Measurements from ENCODE around the gene SPEM1.

The SPEM1 gene, protein sequence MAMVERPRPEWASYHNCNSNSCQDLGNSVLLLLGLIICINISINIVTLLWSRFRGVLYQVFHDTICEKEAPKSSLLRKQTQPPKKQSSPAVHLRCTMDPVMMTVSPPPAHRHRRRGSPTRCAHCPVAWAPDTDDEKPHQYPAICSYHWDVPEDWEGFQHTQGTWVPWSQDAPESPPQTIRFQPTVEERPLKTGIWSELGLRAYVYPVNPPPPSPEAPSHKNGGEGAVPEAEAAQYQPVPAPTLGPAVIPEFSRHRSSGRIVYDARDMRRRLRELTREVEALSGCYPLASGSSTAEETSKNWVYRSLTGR

GRCh38 chr17:7419819-7420610, at the start of gene SPEM1:
SPEM1 (plus strand) TSS chr17:7420324; CDS start chr17:7420385, 61 bp downstream.
- no peak for DNase-seq (ENCODE audit: low spot score)

DNA sequence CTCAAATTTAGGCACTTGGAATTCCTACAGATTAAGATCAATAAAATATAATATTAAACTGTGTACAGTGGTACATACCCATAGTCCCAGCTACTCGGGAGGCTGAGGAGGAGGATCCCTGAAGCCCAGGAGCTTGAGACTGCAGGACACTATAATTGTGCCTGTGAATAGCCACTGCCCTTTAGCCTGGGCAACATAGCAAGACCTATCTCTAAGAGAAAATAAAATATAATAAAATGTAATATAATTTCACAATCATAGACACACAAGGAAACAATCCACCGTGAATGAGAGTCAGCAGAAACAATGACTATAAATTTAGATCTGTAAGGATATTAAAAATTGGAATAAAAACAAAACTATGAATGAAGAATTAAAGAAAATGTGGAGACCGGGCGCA, 49.3 kb upstream of the SPEM1 start:
- DNase-seq (ENCODE audit: low spot score), result no peak

- no peak for DNase-seq (ENCODE audit: low spot score)
Observed at GRCh38 chr17:7374353-7374752, 45.8 kb upstream of the SPEM1 start.

- DNase-seq (ENCODE audit: low spot score), result no peak
Observed at GRCh38 chr17:7379134-7379533, 41.0 kb upstream of the SPEM1 start.

GRCh38 chr17:7380321-7380720, 39.8 kb upstream of the SPEM1 start:
- DNase-seq (ENCODE audit: low spot score), result no peak

DNA sequence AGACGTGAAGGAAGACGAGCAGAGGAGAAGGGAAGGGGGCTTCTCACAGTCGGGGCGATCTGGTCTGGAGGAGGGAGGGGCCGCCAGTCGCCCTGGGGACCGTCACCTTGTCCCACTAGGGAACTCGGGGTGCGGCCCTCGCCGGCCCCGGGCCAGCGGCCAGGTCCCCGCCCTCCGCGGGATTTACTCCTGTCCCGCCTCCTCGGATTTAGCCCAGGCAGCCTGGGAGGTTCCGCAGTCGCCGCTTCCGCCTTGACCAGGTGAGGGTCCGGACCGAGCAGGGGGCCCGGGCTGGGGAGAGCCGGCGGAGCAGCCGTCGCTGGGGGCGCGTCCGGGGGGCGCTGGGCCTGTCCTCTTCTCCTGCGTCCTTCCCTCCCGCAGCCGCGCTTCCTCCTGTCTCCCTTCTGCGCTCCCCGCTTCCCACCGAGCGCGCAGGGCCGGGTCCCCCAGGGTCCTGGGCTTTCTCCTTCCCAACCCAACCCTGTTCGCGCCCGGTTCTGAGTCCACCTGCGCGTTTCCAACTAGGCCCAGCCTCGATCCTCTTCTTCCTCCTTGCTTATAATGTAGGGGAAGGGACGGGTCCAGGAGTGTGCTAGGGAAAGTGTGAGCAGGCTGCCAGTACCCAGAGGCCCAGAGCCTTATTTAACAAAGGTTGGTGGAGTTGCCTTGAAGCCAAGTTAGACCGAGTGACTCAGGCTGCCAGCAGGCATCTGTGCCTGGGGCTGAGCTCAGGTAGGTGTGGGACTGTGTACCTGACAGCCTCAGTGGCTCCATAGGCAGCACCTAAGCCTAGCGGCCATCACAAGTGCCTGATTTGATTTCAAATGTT, 39.1 kb upstream of the SPEM1 start, which contains the start of gene TNK1:
TNK1 (plus strand) TSS at position 235 of the 829 bp plus-strand sequence. CDS start 1,838 bp downstream, outside the sequence.
- DNase-seq (ENCODE audit: low spot score), result no peak

- no peak for DNase-seq (ENCODE audit: low spot score)
Observed at GRCh38 chr17:7382901-7383300, 37.2 kb upstream of the SPEM1 start.

DNA sequence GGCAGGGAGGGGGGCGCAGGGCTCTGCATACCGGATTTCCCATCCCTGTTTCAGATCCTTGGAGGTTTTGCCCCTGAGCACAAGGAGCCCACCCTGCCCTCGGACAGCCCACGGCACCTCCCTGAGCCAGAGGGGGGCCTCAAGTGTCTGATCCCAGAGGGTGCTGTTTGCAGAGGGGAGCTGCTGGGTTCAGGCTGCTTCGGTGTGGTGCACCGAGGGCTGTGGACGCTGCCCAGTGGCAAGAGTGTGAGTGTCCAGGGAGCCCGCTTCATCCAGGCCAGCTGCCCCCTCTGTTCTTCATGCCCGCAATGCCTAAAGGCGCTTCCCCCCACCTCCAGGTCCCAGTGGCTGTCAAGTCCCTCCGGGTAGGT, 36.8 kb upstream of the SPEM1 start:
- no peak for DNase-seq (ENCODE audit: low spot score)

GRCh38 chr17:7383742-7384488, 36.2 kb upstream of the SPEM1 start:
- peak; percentile 71 for DNase-seq (ENCODE audit: low spot score)

- no peak for DNase-seq (ENCODE audit: low spot score)
Observed at GRCh38 chr17:7384489-7385081, 35.5 kb upstream of the SPEM1 start.

- no peak for DNase-seq (ENCODE audit: low spot score)
Observed at GRCh38 chr17:7388856-7389255, 31.3 kb upstream of the SPEM1 start.

DNA sequence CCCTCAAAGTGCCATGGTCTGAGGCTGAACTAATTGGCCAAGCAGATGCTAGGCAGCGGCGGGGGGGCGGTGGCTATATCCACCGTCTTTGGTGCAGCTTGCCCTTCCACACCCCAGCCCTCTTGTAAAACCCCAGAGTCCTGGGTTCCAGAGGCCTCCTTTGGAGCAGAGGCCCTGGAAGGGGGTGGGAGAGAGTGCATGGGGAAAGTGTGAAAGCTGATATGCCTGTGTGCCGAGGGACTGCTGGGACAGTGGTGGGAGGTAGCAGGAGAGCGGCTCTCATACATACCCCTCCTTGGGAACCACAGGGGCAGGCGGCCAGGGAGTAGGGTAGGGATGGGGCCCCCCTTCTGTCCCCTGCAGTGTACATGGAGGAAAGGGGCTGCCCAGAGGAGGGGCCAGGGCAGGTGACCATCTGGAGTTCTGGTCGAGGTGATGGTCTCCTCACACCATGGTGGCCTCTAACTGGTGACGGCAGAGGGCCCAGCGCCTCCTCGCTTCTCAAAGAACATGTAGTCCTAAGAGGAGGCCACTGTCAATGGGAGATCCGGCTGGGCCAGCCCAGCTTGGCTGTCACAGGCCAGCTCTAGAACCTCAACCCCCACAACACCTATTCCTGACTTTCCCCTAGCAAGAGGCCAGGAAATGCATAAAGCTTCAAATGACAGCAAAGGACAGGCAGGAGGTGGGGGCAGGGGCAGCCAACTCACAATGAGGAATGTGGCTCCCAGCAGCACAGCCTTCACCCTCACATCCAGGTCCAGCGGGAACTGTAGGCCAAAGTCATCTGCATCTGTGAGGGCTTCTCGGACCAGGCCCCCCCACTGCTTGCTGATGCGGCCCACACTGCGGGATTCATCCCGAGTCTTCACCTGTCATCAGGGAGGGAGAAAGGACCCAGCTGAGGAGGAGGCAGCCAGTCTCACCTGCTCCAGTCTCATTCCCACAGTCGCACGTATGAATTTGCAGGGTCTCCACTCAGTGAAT, 29.9 kb upstream of the SPEM1 start:
- DNase-seq (ENCODE audit: low spot score), result no peak

- no peak for DNase-seq (ENCODE audit: low spot score)
Observed at GRCh38 chr17:7391307-7391706, 28.8 kb upstream of the SPEM1 start.

DNA sequence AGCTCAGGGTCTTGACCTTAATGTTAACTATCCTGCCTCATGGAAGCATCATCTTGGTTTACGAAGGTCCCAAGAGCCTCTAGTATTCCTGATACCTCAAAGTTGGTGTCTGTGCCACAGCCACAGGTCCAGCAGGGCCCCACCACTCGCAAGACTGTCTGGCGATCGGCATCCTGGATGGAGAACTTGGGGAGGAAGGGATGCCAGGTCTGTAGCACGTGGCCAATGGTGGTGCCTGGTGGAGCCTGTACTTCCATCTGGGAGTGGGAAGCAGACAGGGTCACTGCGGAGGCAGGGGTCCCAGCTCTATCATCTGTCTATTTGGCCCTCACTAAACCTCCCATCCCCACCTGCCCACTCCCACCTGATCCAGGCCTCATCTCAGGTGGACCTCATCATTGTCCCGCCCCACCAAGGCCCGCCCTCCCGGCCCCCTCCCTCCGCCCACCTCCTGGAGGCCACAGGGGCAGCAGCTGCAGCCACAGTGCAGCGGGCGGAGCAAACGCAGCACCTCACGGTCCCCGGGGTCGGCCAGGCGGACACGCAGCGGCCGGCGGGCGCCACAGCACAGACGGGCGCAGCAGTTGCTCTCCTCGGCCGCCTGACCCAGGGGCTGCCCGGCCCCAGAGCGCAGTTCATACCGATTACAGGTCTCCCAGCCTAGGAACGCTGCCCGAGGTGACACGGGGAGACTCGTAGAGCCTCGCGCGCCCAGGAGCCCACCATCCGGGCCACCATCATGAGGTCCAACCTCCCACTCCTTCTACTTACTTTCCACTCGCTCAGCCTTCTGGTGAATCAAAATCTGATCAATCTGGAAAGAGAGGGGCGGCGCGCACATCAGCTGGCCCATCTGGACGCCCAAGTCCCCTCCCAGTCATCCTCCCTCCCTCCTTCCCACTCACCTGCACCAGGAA, 27.2 kb upstream of the SPEM1 start:
- DNase-seq (ENCODE audit: low spot score), result no peak

DNA sequence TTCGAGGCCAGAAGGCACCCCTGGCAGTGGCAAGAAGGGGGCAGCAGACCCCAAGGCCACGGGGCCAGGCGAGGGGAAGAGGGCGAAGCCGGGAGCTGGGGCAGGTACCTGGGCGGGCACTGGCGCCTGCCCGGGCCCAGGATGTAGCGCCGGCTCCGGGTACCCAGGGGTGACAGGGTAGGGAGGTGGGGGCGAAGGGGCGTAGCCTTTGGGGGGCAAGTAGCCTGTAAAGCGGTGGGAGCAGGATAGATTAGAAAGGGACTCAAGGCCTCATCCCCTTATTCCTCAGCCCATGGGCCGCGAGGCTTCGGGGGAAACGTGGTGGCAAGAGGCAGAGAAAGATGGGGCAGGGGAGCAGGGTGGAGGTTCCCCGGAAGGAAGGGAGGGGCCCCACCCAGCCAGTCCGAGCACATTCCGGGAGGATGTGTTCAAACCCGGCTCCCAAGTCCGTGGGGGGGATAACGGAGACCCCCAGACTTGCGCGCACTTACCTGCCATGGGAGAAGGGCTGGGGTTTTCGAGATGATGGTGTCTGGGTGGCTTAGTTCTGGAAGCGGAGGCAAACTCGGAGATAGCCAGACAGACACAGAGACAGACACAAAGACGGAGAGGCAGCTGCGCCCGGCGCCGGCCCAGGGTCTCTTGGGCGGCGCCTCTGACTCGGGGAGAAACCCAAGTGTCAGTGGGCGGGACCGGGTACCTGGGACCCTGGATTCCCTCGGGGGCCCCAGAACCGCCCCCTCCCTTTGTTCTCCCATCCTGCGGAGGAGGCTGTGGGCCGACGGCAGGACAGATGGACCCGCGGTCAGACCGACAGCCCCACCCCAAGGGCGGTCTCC, 26.3 kb upstream of the SPEM1 start:
- DNase-seq (ENCODE audit: low spot score), result peak; percentile 41

DNA sequence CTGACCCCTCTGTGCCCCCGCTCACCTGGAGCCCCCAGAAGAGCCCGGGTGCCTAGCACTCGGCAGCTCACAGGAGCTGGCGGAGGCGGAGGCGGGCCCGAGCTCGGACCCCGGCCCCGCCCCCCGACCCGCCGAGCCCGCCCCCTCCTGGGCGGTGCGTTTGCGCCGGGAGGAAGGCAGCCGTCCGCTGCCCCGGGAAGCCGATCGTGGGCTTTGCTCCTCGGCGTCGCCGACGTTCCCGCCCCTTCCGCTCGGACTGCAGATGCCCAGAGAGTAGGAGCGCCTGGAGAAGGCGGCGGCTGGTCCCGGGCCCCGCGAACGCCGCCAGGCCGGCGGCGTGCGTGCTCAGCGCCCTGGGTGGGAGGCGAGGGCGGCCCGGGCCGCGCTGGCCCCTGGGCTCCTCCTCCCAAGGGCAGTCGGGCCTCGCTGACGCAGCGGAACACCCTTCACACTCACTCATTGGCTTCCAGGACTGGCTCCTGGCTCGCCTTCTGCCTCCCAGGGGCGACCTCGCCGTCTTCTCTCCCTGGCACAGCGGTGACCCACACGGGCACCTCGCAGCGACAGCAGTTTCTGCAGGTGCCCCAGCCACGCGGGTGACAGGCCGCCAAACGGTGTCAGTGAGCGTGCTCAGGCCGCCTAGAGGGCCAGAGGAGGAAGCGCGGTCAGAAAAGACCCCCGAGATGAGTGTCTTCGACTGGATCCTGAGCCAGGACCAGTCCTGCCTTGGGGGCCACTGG, 25.5 kb upstream of the SPEM1 start, which contains the start of gene PLSCR3:
PLSCR3 (minus strand) TSS at position 74 of the 740 bp plus-strand sequence. CDS start 415 bp downstream, outside the sequence.
- peak; percentile 83 for DNase-seq (ENCODE audit: low spot score)

DNA sequence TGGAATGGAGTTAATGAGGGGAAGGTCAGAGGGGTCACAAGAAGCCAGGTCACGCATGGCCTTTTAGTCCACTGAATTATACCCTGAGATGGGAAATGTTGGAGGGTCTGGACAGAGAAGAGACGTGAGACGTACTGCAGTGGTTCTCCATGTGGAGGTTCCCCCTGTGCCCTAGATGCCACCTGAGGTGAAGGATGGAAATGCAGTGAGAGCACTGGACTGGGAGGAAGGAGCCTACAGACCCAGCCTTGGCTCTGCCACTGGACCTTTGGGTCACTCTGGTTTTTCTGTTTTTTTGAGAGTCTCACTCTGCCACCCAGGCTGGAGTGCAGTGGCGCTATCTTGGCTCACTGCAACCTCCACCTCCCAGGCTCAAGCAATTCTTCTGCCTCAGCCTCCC, 24.0 kb upstream of the SPEM1 start:
- no peak for DNase-seq (ENCODE audit: low spot score)
